DMS153 treated with DMSO at 0.1 percent for 48 hours (cell line): ENCODE measurements around the gene GALNT17.
"Not testable (repeated sequence)": the region's sequence is repeated elsewhere in the genome, so short reads cannot be mapped to it uniquely, and the experiment has no call there.

ENCODE experiments used
- DNase-seq: peaks from one replicate; lab custom pipeline; 2025; ENCODE audit not compliant: unreplicated experiment; lab: John Stamatoyannopoulos, UW

The GALNT17 gene

DNA sequence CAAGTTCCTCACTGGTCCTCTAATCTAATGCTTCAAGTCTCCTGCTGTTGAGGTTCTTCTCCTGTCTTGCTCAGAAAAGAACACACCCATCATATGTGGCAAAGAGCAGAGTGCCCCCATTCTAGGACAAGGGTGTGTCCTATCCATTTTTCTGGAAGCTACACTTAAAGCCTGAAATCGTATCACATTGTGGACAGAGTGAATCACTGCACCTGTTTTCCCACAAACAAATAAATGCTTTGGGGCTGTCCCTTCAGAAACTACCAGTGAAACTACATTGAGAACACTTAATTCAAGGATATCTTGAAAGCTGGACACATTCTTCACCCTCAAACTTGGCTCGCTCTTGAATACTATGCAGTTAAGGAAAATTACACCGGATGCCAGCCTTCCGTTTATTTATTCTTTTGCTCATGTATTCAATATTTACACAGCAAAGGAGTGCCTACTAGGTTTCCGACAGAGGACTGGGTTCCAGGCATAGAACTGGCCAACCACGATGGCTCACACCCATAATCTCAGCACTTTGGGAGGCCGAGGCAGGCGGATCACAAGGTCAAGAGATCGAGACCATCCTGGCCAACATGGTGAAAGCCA lies 473.0 kb downstream of the GALNT17 start:
- no peak for DNase-seq

DNA sequence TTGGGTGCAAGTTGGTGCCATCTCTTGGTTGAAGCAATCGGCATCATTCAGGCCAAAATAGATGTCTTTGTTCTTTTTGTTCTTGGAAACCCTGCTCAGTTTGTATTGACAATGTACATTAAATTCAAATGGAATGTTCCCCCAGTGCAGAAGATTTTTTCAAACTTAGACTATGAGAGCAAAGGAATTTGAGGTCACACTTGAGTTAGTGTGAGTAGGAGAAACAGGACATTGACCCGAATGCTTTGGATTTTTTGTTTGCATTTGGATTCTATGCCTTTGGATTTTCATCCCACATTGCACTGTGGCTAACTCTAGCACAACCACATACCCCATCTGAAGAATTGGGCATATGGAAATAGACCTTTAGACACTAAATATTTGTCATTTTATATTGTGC lies 480.0 kb downstream of the GALNT17 start:
- no peak for DNase-seq

DNA sequence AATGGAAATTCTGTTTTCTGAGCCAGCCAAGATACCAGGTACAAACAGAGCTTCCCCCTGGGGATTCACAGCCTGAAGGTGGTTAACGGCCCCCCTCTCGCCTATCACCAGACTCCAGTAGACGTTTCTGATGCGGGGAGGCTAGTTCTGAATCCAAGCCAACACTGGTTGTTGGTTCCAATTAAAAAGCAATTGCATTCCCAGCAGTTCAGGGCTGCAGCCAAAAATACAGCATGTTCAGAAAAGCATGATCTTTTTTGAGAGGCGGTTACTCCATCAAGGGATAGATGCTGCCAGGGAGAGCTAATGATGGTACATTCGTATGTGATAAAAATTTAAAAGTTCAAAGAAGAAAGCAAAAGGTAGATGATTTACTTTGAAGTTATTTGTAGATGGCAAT lies 481.0 kb downstream of the GALNT17 start:
- DNase-seq, result no peak

DNA sequence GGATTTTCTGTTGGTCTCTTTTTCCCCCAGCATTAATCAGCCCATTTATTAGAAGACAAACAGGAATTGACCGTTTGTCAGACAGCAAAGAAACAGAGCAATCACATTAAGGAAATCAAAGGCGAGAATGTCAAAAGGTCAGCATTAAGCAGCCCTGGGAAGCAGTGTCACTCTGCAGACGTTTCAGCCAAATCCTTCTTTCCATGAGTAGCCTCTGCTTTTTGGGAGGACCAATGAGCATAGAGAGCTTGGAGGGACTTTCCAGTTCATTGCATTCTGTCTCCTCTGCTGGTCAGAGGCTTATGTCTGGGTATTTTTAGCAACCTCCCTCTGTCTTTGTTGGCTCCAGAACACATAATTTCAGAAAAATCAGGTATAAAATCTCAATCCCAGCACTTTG lies 481.4 kb downstream of the GALNT17 start:
- no peak for DNase-seq

DNA sequence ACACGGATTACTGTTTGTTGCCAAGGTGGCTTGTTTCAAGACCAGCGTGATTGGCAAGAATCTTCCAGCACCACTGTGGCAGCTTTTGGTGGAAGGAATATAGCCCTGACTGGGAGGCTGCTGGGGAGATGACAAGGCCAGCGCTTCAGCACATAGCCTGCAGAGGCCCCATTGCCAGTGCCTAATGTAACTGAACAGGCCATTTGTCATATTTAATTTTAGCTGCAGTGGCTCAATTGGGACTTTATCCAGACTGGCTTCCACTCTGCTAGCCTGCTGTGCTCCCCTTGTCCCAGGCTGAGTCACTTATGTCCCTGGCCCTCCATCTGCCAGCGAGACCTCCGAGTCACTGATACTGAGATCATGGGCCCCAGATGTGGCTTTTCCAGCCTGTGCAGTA lies 483.1 kb downstream of the GALNT17 start:
- DNase-seq, result no peak

DNA sequence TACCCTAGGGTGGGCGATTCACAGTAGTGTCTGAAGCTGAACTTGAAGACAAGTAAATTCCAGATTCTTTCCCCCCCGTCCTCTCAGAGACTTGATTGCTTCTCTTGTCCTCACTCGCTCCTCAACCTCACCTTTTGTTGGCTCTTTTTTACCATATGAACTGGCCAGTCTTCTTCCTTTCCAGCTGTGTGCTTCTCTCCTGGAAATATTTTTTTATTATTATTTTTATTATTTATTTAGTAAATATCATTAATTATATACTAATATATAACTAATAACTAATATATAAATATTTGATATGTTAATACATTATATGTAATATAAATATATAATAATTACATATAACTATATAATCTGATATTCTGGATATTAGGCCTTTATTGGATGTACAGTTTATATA lies 484.3 kb downstream of the GALNT17 start:
- DNase-seq, result no peak

DNA sequence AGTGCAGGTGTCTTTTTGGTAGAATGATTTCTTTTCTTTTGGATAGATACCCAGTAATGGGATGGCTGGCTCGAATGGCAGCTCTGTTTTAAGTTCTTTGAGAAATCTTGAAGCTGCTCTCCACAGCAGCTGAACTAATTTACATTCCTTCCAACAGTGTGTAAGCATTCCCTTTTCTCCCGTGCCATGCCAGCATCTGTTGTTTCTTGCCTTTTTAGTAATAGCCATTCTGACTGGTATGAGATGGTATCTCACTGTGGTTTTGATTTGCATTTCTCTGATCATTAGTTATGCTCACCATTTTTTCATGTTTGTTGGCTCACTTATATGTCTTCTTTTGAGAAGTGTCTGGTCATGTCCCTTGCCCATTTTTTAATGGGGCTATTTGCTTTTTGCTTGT lies 486.3 kb downstream of the GALNT17 start:
- DNase-seq, result no peak

DNA sequence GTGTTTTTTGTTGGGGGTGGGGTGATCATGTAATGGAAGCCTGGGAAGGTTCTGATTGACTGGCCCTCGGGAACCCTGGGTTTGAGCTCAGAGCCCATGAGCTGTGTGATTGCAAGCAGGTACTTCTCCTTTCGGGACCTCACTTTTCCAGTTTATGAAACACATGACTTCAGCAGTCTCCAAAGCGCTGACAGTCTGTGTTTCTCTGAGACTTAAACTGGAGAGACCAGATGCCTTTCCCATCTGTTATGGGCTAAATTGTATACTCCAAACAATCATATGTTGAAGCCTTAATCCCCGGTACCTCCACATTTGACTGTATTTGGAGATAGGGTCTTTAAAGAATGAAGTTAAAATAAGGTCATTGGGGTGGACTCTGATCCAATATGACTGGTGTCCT lies 493.6 kb downstream of the GALNT17 start:
- no peak for DNase-seq

DNA sequence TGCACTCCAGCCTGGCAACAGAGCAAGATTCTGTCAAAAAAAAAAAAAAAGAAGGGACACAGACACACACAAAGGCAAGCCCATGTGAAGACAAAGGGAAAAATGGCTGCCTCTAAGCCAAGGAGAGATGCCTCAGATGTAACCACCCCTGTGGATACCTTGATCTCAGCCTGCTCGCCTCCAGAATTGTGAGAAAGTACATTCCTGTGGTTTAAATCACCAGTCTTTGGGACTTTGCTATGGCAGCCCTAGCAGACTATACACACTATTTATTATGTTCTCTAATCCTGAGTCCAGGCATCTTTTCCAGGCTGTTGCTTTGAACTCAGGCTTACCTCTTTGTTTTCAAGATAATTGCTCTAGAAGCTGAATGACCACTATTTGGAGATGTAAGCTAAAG lies 494.3 kb downstream of the GALNT17 start:
- DNase-seq, result no peak

DNA sequence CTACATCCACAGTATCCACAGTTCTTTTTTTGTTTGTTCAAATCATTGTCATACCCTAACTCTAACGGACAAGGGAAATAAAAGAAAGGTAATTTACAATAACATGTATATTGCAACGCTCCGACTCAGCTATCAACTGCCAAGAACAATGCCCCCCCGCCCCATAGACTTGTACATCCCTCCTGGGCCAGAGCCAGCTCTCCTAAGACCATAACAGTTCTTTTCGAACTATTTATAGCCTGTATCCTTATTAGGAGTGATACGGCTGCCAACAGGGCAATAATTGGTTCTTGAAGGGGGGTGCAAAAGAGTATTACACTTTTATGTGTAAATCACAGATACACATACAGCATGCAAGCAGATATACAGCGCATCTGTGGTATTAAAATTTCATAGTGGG lies 495.7 kb downstream of the GALNT17 start:
- DNase-seq, result no peak

DNA sequence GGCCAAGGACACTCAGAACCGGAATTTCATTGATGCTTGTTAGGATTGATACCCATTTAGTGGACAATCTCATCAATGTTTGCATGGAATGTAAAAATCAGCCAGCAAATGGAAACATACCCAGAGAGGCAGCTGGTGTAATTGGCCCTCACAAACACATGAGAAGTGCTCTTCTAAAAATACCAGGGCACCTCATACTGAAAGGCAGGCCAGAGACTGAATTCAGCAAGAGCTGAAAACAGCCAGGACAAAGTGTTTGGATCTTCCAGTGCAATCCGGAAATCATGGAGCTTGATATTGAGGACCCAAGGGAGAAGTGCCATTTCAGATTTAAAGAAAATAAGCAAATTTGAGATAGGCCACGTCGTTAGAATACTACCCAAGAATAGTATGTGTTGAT lies 498.6 kb downstream of the GALNT17 start:
- no peak for DNase-seq

DNA sequence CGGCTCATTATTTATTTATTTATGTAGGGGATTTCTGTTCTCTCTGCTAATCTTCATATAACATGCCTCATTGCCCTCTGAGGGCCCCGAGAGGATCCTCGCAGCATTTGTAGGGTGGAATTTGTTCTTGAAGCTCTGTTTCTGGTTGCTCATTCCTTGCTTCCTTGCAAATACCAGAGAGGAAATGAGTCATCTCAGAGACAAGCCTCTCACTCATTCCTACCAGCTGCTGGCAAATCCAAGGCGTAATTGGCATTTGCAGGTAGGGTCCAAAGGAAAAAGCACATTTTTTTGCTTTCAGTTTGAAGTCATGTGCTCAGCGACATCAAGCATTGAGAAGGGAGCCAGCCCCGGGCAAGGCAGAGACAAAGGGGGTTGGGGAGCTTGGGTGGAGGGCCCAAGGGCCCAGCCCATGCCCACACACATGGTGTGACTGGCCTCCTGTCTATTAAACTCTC lies 501.6 kb downstream of the GALNT17 start:
- no peak for DNase-seq

DNA sequence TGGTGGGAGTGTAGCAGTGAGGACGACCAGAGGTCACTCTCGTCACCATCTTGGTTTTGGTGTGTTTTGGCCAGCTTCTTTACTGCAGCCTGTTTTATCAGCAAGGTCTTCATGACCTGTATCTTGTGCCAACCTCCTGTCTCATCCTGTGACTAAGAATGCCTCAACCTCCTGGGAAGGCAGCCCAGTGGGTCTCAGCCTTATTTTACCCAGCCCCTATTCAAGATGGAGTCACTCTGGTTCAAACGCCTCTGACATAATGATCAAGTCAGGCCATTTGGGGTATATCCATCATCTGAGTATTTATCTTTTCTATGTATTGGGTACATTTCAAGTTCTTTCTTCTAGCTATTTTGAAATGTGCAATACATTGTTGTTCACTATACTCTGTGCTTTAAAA lies 503.9 kb downstream of the GALNT17 start:
- DNase-seq, result not testable (repeated sequence)

DNA sequence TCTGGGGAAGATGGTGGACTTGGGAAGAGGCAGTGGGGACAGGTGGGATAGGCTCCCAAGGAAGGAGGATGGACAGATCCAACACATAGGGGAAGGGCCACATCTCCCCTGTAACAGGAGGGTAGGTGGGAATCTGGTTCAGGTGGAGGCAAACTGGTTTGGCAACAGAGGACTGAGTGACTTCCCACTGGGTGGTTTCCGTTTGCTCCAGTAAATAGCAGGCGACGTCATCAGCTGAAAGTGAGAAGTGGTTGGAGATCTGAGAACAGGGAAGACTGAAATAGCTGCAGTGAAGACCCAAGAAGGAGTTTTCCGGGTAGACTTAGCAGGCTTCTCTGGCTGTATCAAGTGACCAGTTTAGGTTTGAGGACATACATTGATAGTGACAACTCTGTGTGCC lies 504.4 kb downstream of the GALNT17 start:
- no peak for DNase-seq

DNA sequence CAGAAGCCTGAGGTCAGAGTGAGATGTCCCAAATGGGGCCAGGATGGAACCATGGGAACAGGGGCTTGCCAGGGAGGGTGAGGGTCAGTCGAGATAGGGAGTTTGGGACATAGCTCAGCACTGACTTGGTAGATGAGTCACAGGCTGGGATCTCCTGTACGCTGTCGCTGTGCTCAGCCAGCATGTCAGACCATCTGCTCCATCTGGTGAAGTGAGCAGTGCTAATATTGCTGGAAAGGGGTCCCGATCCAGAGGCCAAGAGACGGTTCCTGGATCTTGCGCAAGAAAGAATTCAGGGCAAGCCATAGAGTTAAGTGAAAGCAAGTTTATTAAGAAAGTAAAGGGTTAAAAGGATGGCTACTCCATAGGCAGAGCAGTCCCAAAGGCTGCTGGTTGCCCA lies 505.6 kb downstream of the GALNT17 start:
- no peak for DNase-seq

DNA sequence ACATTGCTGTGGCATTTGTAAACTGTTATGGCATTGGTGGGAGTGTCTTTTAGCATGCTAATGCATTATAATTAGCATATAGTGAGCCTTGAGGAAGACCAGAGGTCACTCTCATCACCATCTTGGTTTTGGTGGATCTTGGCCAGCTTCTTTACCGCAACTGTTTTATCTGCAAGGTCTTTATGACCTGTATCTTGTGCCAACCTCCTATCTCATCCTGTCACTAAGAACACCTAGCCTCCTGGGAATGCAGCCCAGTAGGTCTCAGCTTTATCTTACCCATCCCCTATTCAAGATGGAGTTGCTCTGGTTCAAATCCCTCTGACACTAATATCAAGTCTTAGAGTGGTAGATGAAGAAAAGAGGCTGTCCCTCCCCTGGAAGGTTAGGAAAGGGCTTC lies 506.2 kb downstream of the GALNT17 start:
- no peak for DNase-seq

DNA sequence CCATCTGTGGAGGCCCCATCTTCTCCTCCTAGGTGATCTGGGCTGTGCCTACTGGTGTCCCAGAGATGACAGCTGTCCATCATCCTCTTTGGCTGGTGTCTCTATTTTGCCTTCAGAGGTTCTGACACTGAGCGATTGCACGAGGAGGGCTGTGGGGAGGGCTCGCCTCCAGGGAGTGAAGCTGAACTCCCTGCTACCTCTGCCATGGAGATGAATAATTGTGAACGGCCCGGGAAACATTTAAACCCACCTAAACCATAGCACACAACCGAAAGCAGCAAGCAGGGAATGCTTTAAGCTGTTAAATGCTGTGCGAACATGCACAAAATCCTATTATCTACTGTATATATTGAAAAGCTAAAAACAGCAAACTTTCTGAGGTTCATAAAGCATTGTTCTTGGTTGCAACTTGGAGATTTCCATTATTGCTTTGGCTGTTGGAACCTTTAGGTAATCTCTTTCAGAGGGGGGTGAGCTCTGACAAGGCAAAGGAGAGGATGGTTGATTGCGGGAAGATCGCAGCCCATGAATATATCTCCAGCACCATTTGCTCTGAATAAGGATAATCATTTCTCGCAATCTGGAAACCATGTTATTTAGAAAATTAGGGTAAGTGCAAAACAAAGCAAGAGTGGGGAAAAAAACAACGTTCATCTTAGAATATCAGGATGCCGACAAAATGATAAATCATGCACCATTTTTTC lies 507.6 kb downstream of the GALNT17 start:
- no peak for DNase-seq

DNA sequence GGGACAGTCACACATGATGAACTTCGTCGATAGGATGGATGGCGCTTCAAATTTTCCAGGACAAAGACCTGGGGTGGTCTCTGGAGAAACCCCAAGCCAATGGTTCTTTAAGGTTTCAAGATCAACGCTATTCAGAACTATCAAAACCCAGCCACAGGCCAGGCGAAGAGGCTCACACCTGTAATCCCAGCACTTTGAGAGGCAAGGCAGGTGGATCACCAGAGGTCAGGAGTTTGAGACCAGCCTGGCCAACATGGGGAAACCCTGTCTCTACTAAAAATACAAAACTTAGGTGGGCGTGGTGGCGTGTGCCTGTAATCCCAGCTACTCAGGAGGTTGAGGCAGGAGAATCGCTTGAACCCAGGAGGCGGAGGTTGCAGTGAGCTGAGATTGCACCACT lies 511.1 kb downstream of the GALNT17 start:
- not testable (repeated sequence) for DNase-seq

DNA sequence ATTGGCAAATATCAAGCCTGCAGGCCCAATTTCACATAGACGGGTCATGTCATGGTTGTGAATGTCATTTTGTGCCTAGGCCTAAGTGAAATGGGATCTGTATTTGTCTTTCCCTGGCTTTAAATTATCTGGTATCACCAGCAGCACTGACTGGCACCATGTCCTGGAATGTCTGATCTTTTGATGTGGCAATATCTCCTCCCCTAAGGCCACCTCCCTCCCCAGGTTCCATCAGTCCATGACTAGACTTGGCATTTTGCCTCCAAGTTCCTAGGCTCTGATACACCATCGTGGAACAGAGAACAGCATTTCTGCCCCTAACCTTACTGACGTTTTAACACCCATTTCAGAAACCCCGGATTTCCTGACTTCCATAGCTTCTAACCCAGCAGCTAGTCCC lies 513.9 kb downstream of the GALNT17 start:
- DNase-seq, result no peak

DNA sequence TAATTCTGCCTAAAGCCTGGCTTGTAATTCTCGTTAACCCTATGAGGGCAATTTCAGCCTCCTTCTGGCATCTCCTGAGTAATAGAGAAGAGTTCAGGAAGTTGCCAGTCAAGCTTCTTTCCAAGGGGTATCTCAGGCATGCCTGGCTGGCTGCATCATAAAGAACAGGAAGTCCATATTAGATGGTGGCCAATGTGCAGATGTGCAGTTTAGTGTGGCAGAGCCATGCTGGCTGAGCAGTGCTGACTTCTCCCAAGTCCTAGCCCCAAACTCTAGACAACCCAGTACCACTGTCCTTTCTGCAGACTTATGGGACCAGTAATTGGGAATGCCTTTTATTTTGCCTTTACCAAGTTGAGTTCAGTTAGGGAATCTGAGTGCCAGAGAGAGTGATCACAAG lies 517.9 kb downstream of the GALNT17 start:
- DNase-seq, result no peak

DNA sequence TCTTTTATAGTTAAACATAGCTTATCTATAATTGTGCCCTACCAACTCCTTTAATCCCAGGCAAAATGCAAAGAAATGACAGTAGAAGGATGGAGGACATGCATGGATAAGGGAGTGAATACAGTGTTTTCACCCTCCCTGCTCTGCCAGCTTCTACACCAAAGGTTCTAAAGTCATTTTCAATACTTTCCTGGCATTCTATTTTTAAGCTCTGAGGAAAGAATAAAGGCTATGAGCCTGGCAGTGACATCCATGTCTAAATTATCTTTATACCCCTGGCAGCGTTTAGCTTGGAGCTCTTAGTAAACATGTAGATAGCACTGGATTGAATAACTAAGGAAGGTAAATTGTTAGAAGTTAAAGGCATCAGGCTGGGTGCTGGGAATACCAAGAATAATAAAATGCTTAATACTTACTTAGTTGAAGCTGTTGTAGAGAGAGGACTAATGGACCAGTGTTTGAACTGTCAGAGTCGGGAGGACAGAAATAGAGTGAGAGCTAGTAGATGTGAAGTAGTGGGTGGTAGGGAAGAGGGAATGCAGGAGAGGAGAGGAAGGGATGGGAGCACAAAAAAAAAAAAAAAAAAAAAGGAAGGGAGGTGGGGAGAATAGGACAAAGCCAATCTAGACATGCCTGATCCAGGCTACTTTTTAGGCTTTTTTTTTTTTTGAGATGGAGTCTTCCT lies 518.9 kb downstream of the GALNT17 start:
- DNase-seq, result no peak

DNA sequence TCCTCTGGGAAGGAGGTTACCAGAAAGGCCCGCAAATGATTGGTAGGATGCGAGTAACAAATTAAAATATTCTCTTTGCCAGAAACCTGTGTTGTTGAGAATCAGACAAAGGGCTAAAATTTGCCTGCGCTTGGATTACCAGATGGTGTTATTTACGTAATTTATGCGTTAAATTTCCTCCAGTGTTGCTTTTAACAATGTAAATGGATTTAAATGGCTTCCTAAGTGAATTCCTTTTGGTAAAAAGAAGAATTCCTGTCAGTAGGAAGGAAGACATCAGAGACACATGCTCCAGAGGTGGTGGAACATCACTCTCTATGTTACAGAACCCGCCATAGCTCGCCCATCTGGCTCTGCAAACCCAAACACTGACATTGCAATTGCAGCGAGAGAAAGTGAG lies 520.6 kb downstream of the GALNT17 start:
- no peak for DNase-seq
